Measurements from ENCODE around the gene ZNF319.

- TF ChIP-seq CTCF (IDR thresholded peaks at IDR 0.05; ENCODE audit: insufficient read depth, low read depth, low read length) (no peak), EZH2 (IDR thresholded peaks at IDR 0.05; ENCODE audit: insufficient read depth, low read length) (no peak)
Measured at GRCh38 chr16:58022601-58023371, 22.3 kb upstream of the ZNF319 start.

Measured in astrocyte (in vitro differentiated cells and primary cell).